Vagina (tissue), 2 donors: ENCODE data around the gene MVD.

Experiments
- POLR2A ChIP-seq, 2 donors: fragments of 450-650 bp; IDR thresholded peaks; one replicate each; pipeline ENCODE4 v1.6.1; 2017; ENCODE audit warnings: antibody characterized with exemption in 2 of 2, mild to moderate bottlenecking in 2 of 2, moderate library complexity in 2 of 2
- POLR2AphosphoS5 ChIP-seq, 2 donors: sonication (generic); formaldehyde crosslinking; IDR thresholded peaks; one replicate each; pipeline ENCODE4 v1.9.0; 2017; ENCODE audit warnings: antibody characterized with exemption in 2 of 2, mild to moderate bottlenecking in 2 of 2, low read depth in 1 of 2; ENCODE audit not compliant: insufficient read depth in 1 of 2
- TF ChIP-seq, protein P1 (sequence below), 3 experiments: fragments of 450-650 bp in 2 of 3; fragments of 200-600 bp in 1 of 3; sonication (generic) in 1 of 3; IDR thresholded peaks; one replicate each; pipeline ENCODE4 v1.5.1; 2017 to 2019; ENCODE audit warnings: antibody characterized with exemption in 3 of 3, mild to moderate bottlenecking in 2 of 3, moderate library complexity in 2 of 3

DNA sequence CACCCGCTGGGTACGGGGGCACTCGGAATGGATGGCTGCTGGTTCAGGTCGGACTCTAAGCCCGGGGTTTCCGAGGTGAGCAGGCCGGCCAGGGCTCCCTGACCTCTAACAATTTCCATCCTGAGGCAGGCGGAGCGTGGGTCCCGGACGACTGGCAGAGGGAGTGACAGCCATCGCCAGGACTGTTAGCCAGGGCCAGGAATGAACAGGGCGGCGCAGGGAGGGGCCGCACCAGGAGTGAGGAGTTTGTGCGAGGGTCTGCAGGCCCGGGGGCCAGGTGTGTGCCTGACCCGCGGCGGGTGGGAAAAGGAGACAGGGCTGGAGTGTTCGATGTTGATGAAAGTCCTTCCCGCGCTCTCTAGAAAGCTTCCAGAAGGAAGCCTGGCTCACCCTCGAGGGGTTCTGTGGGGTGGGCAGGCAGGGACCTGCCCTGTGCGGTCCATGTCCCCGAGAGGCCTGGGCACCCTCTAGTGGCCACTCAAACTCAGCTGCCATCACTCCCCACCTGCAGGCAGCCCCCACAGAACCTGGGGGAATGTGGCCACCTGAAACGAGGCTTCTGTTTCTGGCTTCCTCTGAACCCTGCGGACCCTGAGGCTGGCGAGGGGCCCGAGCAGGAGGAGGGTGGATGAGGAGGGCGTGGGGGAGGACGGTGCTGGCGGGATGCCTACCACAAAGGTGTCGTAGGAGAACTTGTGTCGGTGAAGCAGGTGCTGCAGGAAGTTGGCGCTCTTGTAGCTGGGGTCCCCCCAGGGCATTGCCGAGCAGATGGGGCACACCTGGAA lies 35.1 kb upstream of the MVD start:
- TF ChIP-seq, protein P1, sequence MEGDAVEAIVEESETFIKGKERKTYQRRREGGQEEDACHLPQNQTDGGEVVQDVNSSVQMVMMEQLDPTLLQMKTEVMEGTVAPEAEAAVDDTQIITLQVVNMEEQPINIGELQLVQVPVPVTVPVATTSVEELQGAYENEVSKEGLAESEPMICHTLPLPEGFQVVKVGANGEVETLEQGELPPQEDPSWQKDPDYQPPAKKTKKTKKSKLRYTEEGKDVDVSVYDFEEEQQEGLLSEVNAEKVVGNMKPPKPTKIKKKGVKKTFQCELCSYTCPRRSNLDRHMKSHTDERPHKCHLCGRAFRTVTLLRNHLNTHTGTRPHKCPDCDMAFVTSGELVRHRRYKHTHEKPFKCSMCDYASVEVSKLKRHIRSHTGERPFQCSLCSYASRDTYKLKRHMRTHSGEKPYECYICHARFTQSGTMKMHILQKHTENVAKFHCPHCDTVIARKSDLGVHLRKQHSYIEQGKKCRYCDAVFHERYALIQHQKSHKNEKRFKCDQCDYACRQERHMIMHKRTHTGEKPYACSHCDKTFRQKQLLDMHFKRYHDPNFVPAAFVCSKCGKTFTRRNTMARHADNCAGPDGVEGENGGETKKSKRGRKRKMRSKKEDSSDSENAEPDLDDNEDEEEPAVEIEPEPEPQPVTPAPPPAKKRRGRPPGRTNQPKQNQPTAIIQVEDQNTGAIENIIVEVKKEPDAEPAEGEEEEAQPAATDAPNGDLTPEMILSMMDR (IDR thresholded peaks at IDR 0.05) = no peak
- TF ChIP-seq POLR2AphosphoS5 (IDR thresholded peaks at IDR 0.05; ENCODE audit: insufficient read depth in 1 of 2, low read depth in 1 of 2) (no peak), POLR2A (IDR thresholded peaks at IDR 0.05) (no peak)
